IMR-90 (cell line): ENCODE measurements around the gene TUSC2. TPM values are rescaled to one million over a fixed set of nuclear protein-coding genes. Genes with fewer than 3 reads are reported as not detected.

Experiments used
- ATAC-seq: fragments of 200-7000 bp; cut with Tn5 transposase; 2 replicates; pipeline ENCODE4 v1.9.1; 2020; ENCODE audit warnings: low read depth, mild to moderate bottlenecking, moderate library complexity
- BruUV-seq: library from RNA; stranded (reverse); fragments of 400-500 nt; replicated peaks from 2 replicates; lab custom pipeline; 2021; lab: Mats Ljungman, UMichigan
- CTCF ChIA-PET: fragments of 300-600 bp; formaldehyde crosslinking; extraction: SDS; loops from one replicate; lab custom pipeline; 2021; ENCODE audit warnings: antibody characterized with exemption; lab: Yijun Ruan, JAX
- POLR2A ChIA-PET: fragments of 300-600 bp; sonication (Branson Sonifier 250); formaldehyde crosslinking; loops from one replicate; lab custom pipeline; 2022; ENCODE audit warnings: antibody characterized with exemption; ENCODE audit not compliant: unreplicated experiment; lab: Charles Lee
- DNase-seq: peaks from one replicate; pipeline ENCODE4 v3.0.0; 2013
- H2AFZ ChIP-seq: replicated peaks from 2 replicates; pipeline ENCODE3; 2013; ENCODE audit warnings: low read length, mild to moderate bottlenecking; ENCODE audit not compliant: poor library complexity
- H2AK5ac ChIP-seq: 2 replicates; pipeline ENCODE4 v1.6.1; 2013; ENCODE audit warnings: low read depth, low read length, inconsistent platforms
- H2AK9ac ChIP-seq: replicated peaks from 2 replicates; pipeline ENCODE3; 2013; ENCODE audit warnings: mild to moderate bottlenecking, low read depth, low read length, moderate library complexity; ENCODE audit not compliant: poor library complexity
- H2BK120ac ChIP-seq: 2 replicates; pipeline ENCODE4 v1.6.1; 2013; ENCODE audit warnings: low read depth, low read length, inconsistent platforms
- H2BK15ac ChIP-seq: 3 replicates; pipeline ENCODE4 v1.6.1; 2013; ENCODE audit warnings: low read depth, low read length, inconsistent platforms
- H2BK20ac ChIP-seq: 2 replicates; pipeline ENCODE4 v1.6.1; 2013; ENCODE audit warnings: low read depth, mild to moderate bottlenecking, inconsistent platforms, low read length, moderate library complexity
- H2BK5ac ChIP-seq: 2 replicates; pipeline ENCODE4 v1.6.1; 2013; ENCODE audit warnings: mild to moderate bottlenecking, low read depth, low read length, inconsistent platforms; ENCODE audit not compliant: poor library complexity, severe bottlenecking
- H3K14ac ChIP-seq: replicated peaks from 2 replicates; pipeline ENCODE4 v1.6.1; 2013; ENCODE audit warnings: low read depth, low read length, inconsistent platforms
- H3K18ac ChIP-seq: 2 replicates; pipeline ENCODE4 v1.6.1; 2013; ENCODE audit warnings: low read depth, low read length, control low read depth
- H3K23ac ChIP-seq: 2 replicates; pipeline ENCODE4 v1.6.1; 2013; ENCODE audit warnings: low read depth, low read length, inconsistent platforms
- H3K27ac ChIP-seq: 2 replicates; pipeline ENCODE4 v1.5.1; 2013; ENCODE audit warnings: mild to moderate bottlenecking, control low read depth, low read length; ENCODE audit not compliant: insufficient read depth
- H3K27me3 ChIP-seq: 2 replicates; pipeline ENCODE4 v1.6.1; 2013; ENCODE audit warnings: low read length; ENCODE audit not compliant: control insufficient read depth, insufficient read depth
- H3K36me3 ChIP-seq: 2 replicates; pipeline ENCODE4 v1.6.1; 2013; ENCODE audit warnings: low read length, mixed read lengths; ENCODE audit not compliant: control insufficient read depth, insufficient read depth
- H3K4ac ChIP-seq: 2 replicates; pipeline ENCODE4 v1.6.1; 2013; ENCODE audit warnings: low read depth, low read length, inconsistent platforms
- H3K4me1 ChIP-seq: 2 replicates; pipeline ENCODE4 v1.6.1; 2013; ENCODE audit warnings: low read length, mixed read lengths; ENCODE audit not compliant: control insufficient read depth, insufficient read depth
- H3K4me2 ChIP-seq: 2 replicates; pipeline ENCODE4 v1.6.1; 2013; ENCODE audit warnings: low read depth, mild to moderate bottlenecking, control low read depth, low read length, moderate library complexity
- H3K4me3 ChIP-seq: 2 replicates; pipeline ENCODE4 v1.5.1; 2013; ENCODE audit warnings: low read depth, mild to moderate bottlenecking, control low read depth, low read length, moderate library complexity; ENCODE audit not compliant: insufficient read depth
- H3K56ac ChIP-seq: 2 replicates; pipeline ENCODE4 v1.6.1; 2013; ENCODE audit warnings: low read length, inconsistent platforms; ENCODE audit not compliant: insufficient read depth; ENCODE audit errors: extremely low read depth
- H3K79me1 ChIP-seq, 2 experiments: 2 replicates each; pipeline ENCODE4 v1.6.1; 2013; ENCODE audit warnings: low read length in 2 of 2, inconsistent platforms in 1 of 2, low read depth in 1 of 2
- H3K9ac ChIP-seq: 2 replicates; pipeline ENCODE4 v1.6.1; 2013; ENCODE audit warnings: low read depth, low read length, control low read depth
- H3K9me1 ChIP-seq: 2 replicates; pipeline ENCODE4 v1.6.1; 2013; ENCODE audit warnings: low read length, inconsistent platforms; ENCODE audit not compliant: insufficient read depth
- H3K9me3 ChIP-seq: 2 replicates; pipeline ENCODE4 v1.6.1; 2013; ENCODE audit warnings: low read length; ENCODE audit not compliant: control insufficient read depth, insufficient read depth
- H4K20me1 ChIP-seq: 2 replicates; pipeline ENCODE4 v1.6.1; 2013; ENCODE audit warnings: low read length, inconsistent platforms; ENCODE audit not compliant: insufficient read depth
- H4K5ac ChIP-seq: 2 replicates; pipeline ENCODE4 v1.6.1; 2013; ENCODE audit warnings: mild to moderate bottlenecking, low read depth, low read length, control low read depth
- H4K8ac ChIP-seq, 2 experiments: 2 replicates each; pipeline ENCODE4 v1.6.1; 2013; ENCODE audit warnings: low read depth in 2 of 2, low read length in 2 of 2, control low read depth in 1 of 2, inconsistent platforms in 1 of 2
- H4K91ac ChIP-seq: 2 replicates; pipeline ENCODE4 v1.6.1; 2013; ENCODE audit warnings: low read depth, low read length, inconsistent platforms; ENCODE audit not compliant: insufficient read depth
- BHLHE40 ChIP-seq: fragments of 150-350 bp; IDR thresholded peaks from 2 replicates; pipeline ENCODE4 v1.6.1; 2016; ENCODE audit warnings: mild to moderate bottlenecking, low read depth, low read length
- CEBPB ChIP-seq: IDR thresholded peaks from 2 replicates; pipeline ENCODE4 v1.6.1; 2012; ENCODE audit warnings: low read depth, low read length, improper control_type of control experiment
- CHD1 ChIP-seq: IDR thresholded peaks from 2 replicates; pipeline ENCODE4 v1.6.1; 2012; ENCODE audit warnings: low read depth, low read length, improper control_type of control experiment
- CTCF ChIP-seq: conservative IDR thresholded peaks from 2 replicates; pipeline ENCODE4 v1.5.1; 2012; ENCODE audit warnings: mild to moderate bottlenecking, low read depth, low read length, improper control_type of control experiment
- ELK1 ChIP-seq: fragments of 150-350 bp; IDR thresholded peaks from 2 replicates; pipeline ENCODE4 v1.6.1; 2016; ENCODE audit warnings: low read depth, mild to moderate bottlenecking, low read length, moderate library complexity, borderline replicate concordance
- FOS ChIP-seq: fragments of 150-350 bp; IDR thresholded peaks from 2 replicates; pipeline ENCODE4 v1.6.1; 2016; ENCODE audit warnings: low read depth, low read length
- MAFK ChIP-seq: IDR thresholded peaks from 2 replicates; pipeline ENCODE4 v1.6.1; 2012; ENCODE audit warnings: low read depth, low read length, improper control_type of control experiment
- MAZ ChIP-seq: IDR thresholded peaks from 2 replicates; pipeline ENCODE4 v1.6.1; 2012; ENCODE audit warnings: low read depth, mild to moderate bottlenecking, low read length, improper control_type of control experiment, moderate library complexity, borderline replicate concordance
- NFE2L2 ChIP-seq: fragments of 150-350 bp; IDR thresholded peaks from 2 replicates; pipeline ENCODE4 v1.6.1; 2016; ENCODE audit warnings: low read depth, mild to moderate bottlenecking, low read length
- POLR2A ChIP-seq: IDR thresholded peaks from 2 replicates; pipeline ENCODE4 v1.6.1; 2012; ENCODE audit warnings: mild to moderate bottlenecking, low read depth, low read length
- RAD21 ChIP-seq: IDR thresholded peaks from 2 replicates; pipeline ENCODE4 v1.6.1; 2012; ENCODE audit warnings: low read length, improper control_type of control experiment
- RCOR1 ChIP-seq: IDR thresholded peaks from 2 replicates; pipeline ENCODE4 v1.6.1; 2012; ENCODE audit warnings: mild to moderate bottlenecking, low read length, improper control_type of control experiment; ENCODE audit not compliant: insufficient replicate concordance
- RFX5 ChIP-seq: IDR thresholded peaks from 2 replicates; pipeline ENCODE4 v1.8.0; 2012; ENCODE audit warnings: low read depth, mild to moderate bottlenecking, low read length, moderate library complexity
- USF2 ChIP-seq: fragments of 150-350 bp; IDR thresholded peaks from 2 replicates; pipeline ENCODE4 v1.6.1; 2017; ENCODE audit warnings: mild to moderate bottlenecking, antibody characterized with exemption, low read length, low read depth
- WGBS, 2 experiments: methylation state at CpG; one replicate each; pipeline versions ENCODE4 v1.1.5 to v1.1.7; 2013; ENCODE audit warnings: missing lambda C conversion rate in 2 of 2; ENCODE audit not compliant: insufficient read length in 1 of 2; ENCODE audit errors: extremely low coverage in 2 of 2; 5-methylcytosine and 5-hydroxymethylcytosine counted together
- dilution Hi-C: fragments of 300-500 bp; cut with HindIII; formaldehyde crosslinking; loops from one replicate; pipeline ENCODE4 v1.14.3; 2018; ENCODE audit warnings: low sequenced_read_pairs; ENCODE audit not compliant: unreplicated experiment
- in situ Hi-C: fragments of 300-500 bp; cut with MboI; formaldehyde crosslinking; loops from 3 replicates; pipeline ENCODE4 v1.14.3; 2019; ENCODE audit warnings: low sequenced_read_pairs, inconsistent platforms, mixed read lengths
- intact Hi-C: fragments of 100-400 bp; cut with micrococcal nuclease; formaldehyde crosslinking; loops from 2 replicates; pipeline ENCODE4 v1.10.0; 2022
- polyA plus RNA-seq, 3 experiments: library from polyadenylated mRNA; depleted of rRNA; stranded (reverse); fragments of >200 nt; gene quantifications; 2 replicates each; pipeline ENCODE4 v1.2.3, GENCODE V29; 2012; ENCODE audit warnings: low replicate concordance in 1 of 3
- total RNA-seq: library from RNA; depleted of rRNA; stranded (reverse); fragments of >200 nt; gene quantifications from 2 replicates; pipeline ENCODE4 v1.2.3, GENCODE V29; 2012

The TUSC2 gene
- total and polyA plus RNA-seq, 2 of the 4 experiments (the other 2 are of a cell fraction), result 13.4 to 24.0 TPM

- Histone ChIP-seq H4K8ac (peak overlapping the region; percentile 59 to 97; a peak in 3 of 4 replicates), H4K91ac (peak overlapping the region; percentile 73), H3K4me2 (peak overlapping the region; percentile 79), H4K5ac (peak overlapping the region; percentile 81), H3K27ac (peak overlapping the region; percentile 44), H2BK5ac (peak overlapping the region; percentile 82), H4K20me1 (peaks cover 17% of the 10 kb centered on the region), H3K9ac (peak overlapping the region; percentile 69; the same call in 1 of the 2 replicates), H3K9me3 (no peaks in the 10 kb centered on the region), H3K23ac (peak overlapping the region; percentile 34; the same call in 1 of the 2 replicates), H3K36me3 (no peaks in the 10 kb centered on the region; the same call in 1 of the 2 replicates), H2AK9ac (peak overlapping the region; percentile 11), H2BK15ac (peak overlapping the region; percentile 11; the same call in 1 of the 3 replicates), H2AFZ (peak overlapping the region; percentile 94), H3K79me1 (peaks cover 15 to 42% of the 10 kb centered on the region in 2 experiments; a peak in 3 of 4 replicates), H2AK5ac (peak overlapping the region; percentile 54; the same call in 1 of the 2 replicates), H3K18ac (peak overlapping the region; percentile 81), H3K4me1 (peaks cover 24% of the 10 kb centered on the region), H2BK20ac (no peak overlapping the region; the same call in 1 of the 2 replicates), H3K9me1 (peaks cover 15% of the 10 kb centered on the region), H2BK120ac (peak overlapping the region; percentile 7), H3K4ac (peak overlapping the region; percentile 39), H3K14ac (peak overlapping the region; percentile 3), H3K27me3 (no peaks in the 10 kb centered on the region), H3K4me3 (peak overlapping the region; percentile 43), H3K56ac (peak overlapping the region; percentile 2; the same call in 1 of the 2 replicates)
- DNase-seq (no peak), ATAC-seq (no peak)
- ChIA-PET POLR2A (interaction anchor here (0.6 kb wide), 1 partner anchor 10 kb away, joined by 4 read pairs; the partner anchor contains the start of genes CYB561D2 and NPRL2), CTCF (no interaction called here)
- intact Hi-C loops, result no loop called here
- in situ Hi-C loops, result loop anchor here (25.0 kb wide), 3 partner anchors 1047 to 1822 kb away; partner anchors contain the start of genes ABHD14B, GPR62, MANF and PCBP4
- no TSS peak for BruUV-seq
- WGBS, 2 experiments, result 13% methylated on average over 3 of the region's 9 CpGs; no CpG with 5 or more reads in 1 of the 2 experiments
- dilution Hi-C loops, result no loop called here
- TF ChIP-seq CEBPB (no peak), NFE2L2 (no peak), FOS (no peak), MAFK (no peak), ELK1 (no peak), RCOR1 (no peak), MAZ (no peak), RAD21 (no peak), RFX5 (no peak), CHD1 (no peak), POLR2A (no peak), BHLHE40 (no peak), USF2 (no peak), CTCF (no peak)
These were observed 12.1 kb upstream of the TUSC2 start for GRCh38 chr3:50340147-50340447.
